Activated CD8-positive, alpha-beta memory T cell treated with anti-CD3 and anti-CD28 coated beads for 1 hour (primary cell): ENCODE data around the gene GNL1.

Experiments used
- DNase-seq, 2 donors: peaks; one replicate each; pipeline ENCODE4 v3.0.0-alpha.2; 2020; ENCODE audit warnings: low read depth in 1 of 2; ENCODE audit errors: extremely low read depth in 1 of 2

Gene GNL1

DNA sequence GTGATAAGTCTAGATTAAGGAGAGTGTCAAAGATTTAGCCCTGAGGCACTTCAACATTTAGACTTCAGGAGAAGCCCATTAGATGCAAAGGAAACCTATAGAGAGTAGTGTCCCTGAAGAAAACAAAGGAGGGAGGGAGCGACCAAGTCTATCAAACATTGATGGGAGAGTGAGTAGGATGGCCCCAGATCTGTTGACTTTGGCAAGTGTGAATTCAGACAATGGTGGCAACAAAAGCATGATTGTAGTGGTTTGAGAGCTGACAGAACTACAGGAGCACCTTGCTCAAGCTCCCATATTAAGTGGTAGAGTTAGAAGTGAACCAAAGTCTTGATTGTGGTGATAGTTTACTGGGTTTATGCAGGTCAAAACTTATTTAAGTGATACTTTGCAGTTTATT, 14.0 kb upstream of the GNL1 start:
- DNase-seq: no peak

DNA sequence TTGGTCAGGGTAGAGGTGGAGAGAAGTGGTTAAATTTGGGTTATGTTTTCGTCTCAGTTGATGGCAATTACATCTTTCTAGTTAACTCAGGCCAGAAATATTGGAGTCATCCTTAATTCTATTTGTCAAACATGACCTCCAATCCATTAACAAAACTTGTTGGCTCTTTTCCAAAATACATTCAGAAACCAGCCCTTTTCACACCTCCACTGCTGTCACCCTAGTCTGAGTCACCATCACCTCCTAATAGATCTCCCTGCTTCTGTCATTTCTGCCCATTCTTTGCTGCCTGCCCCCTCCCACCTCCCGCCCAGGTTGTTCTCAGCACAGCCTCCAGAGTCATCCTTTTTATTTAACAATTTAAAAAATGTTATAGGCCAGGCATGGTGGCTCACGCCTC, 12.0 kb upstream of the GNL1 start:
- DNase-seq: no peak

DNA sequence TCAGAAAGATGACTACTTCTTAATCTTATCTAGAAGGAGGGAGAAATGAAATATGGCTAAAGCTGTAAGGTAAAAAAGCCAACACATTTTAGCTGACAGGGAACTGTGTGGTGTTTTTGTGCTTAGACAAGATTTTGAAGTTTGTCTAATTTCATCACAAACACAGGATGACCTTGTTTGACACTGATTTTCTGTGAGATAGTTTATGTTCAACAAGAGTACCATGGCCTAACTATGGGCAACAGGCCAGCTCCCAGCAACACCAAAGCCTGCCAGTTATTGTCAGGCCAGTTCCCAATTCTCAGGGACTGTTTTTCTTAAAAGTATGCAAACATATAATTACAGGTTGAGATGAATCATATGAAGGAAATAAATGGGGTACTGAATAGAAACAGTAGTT, 9.5 kb upstream of the GNL1 start:
- DNase-seq: no peak

DNA sequence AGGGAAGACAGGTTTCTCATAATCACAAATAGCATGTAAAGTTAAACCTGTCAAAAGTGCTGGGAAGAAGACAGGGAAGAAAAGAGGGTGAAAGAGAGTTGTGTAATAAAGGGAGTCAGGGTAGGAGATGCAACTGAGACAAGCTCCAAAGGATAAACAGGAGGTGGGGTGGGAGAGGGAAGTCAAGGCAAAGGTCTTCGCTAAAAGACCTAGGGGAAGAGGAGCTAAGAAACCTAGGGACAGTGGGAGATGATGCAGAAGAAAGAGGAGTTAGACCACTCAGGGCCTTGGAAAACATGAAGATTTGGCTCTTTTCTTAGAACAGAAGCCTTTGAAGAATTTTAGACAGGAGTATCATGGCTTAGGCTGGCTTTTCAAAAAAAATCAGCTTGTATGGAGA, 7.8 kb upstream of the GNL1 start:
- DNase-seq: no peak

DNA sequence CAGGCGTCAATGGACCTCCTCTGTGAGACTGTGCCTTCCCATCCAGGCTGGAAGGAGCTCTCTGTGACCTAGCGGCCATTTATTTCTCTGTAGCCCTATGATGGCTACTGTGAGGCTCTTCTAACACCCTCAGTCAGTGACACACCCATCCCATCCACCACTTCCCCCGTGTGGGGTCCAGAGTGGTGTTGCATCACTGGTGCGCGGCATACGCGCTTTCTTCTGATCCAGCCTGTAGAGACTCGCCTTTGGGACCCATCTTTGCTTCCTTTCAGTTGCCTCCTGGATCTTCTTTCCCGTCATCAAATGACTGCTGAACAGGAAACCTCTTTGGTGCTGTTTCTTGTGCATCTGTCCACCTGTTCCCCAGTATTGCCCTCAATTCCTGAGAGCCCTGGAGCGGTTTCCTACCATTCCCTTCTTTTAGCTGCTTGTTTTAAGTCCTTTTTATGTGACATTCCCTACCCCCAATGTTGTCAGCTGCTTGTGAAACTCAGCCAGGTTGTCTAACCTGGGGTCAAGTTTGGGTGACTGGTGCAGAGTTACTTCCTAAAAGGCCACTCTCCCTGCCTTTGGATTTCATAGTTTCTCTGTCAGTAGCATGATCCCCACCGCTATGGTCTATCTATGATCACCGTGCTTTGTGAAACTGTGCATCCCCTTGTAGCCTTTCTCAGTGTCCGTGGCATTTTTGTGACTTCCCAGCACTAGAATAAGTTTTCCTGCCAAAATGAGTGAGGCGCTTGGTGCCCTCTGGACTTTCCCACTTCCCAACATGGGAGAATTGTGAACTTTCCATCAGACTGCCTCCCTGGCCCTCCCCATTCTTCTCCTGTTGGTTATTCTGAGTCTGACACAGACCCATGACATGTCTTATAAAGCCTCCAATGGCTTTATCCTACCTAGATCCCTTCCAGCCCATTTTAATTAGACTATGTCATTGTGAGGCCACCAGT, 6.5 kb upstream of the GNL1 start:
- no peak for DNase-seq

DNA sequence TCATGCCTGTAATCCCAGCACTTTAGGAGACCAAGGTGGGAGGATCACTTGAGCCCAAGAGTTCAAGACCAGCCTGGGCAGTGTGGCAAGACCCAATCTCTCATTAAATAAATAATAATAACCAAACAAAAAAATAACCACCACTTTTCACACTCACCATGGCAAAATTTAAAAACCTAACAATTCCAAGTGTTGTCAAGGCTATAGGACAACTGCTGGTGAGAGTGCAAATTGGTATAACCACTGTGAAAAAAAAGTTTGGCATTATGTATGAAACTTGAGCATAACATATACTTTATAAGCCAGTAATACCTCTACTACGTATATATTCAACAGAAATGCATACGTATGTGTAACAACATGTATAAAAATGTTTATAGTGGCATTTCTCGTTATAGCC, 4.6 kb upstream of the GNL1 start:
- DNase-seq: no peak

DNA sequence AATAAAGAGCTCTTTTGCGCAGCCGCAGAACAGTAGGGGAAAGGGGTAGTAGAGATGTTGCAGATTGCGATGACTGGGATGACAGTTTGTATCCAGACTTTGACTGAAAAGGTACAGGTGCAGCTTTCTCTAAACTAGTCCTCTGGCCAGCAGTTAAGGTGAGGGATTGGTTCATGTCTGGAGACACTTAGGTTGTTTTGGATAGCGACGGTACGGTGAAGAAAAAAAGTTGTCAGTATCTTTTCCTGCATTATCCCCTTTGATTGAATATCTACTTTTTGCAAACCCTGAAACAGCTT, 1.3 kb upstream of the GNL1 start:
- no peak for DNase-seq

DNA sequence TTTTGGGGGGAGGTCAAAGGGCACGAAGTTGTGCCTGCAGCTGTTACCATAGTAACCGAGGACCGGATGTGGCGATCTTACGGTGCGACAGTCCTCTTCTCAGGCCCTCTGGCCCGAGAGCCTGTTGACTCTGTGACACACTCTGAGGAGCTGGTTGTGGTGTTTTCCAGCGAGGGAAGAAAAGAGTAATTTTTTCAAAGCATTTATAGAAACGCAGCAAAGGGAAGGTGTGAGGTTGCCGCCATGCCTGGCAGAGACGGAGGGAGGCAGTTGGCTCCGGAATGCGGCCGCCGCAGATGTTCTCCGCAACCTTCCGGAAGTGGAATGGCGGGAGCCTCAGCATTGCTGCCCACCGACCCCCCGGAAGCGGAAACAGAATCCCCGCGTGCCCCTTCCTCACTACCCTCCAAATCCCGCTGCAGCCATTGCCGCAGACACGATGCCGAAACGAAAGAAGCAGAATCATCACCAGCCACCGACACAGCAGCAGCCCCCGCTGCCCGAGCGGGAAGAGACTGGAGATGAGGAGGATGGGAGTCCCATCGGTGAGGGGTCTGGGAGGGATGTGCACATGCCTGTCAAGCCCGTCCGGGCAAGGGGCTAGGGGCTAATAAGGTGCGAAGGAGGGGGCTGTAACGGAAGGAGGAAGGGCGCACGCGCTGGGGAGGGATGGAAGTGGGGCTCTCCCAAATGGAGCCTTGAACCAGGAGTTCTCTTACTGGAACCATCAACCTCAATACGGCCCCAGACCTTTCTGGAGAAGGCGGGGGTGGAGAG, 805 bp upstream of the GNL1 start, which contains the start of gene PRR3:
Gene PRR3 (plus strand): TSS at position 390 of the 777 bp plus-strand sequence. CDS start 50 bp downstream, at position 440.
- peak; percentile 61 to 67 for DNase-seq

DNA sequence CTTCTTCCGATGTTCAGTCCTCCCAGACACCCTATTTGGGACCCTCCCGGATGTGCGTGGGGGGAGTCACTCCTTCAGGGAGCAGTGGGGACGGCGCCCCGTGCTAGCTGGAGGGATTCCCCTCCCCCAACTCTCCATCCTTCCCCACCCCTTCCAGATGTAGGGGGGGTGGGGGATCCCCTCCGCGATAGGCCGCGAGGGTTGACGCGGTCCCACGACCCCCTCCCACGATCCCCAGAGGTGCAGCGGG, 548 bp downstream of the GNL1 start:
- no peak for DNase-seq

DNA sequence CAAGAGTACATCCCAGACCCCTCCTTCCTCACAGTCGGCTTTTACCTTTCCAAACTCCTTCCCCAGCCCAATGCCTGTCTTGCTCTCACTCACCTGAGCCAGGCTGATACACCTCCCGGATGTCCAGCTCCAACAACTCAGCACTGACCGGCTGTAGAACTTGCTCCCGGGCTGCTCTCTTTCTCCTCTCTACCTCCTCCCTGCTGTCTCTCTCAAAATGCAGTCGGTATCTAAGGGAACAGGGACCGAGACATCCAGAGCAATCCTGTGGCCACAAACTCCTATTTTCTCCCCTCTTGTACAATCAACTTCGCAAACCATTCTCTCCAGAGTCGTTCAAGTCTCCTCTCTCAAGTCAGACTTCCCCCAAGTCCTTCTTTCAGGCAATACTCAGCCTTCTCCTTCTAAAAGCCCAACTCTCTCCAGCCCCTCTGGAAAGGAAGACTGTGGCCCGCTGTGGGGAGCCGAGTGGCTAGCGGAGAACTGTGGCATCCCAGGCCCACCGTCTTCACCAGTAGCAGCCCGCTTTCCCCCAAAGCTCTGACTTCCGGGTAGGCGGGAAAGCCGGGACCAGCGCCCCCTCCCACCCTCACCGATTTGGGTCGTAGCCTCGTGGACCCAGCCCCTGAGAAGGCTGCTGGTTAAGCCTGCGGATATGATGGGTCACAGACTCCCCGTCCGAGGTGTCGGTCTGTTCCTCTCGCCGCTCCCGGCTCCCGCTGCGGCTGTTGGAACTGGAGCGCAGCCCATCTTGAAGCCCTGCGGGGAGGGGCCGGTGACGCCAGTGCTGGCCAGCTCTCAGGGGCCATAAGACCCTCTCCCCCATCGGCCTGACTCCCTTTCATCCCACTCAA, 1.1 kb downstream of the GNL1 start:
- no peak for DNase-seq

DNA sequence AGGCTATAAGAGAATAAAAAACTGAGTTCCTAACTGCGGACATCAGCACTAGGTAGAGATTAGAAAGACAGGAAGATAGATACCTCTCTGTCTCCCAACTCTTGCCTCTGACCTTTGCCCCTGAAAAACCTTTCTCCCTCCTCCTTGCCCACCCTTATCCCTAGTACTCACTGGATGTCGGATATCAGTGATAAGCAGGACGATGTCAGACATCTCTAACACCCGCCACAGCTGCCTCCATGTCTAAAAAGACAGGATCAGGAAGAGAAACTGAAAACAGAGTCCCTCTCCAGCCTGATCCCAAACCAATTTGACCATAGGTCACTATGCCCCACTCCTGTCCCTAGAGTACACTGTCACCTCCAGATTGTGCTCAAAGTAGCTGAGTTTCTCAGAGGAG, 1.9 kb downstream of the GNL1 start:
- no peak for DNase-seq

DNA sequence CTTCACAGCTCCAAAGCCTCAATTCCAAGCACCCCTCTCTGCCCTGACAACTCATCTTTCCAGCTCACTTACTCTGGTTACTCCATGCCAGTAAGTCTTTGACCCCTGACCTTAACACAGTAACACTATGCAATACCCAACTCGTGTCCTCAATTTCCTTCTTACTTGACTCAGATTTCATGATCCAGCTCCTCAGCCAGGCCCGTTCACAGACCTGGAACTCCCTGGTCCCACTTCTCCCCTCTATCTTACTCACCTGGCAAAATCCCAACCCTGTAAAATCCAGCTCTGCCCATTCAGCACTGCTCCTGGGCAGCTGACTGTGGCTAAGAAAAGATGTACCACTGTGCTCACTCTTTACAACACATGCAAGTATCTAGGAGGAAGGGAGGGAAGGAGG, 7.9 kb downstream of the GNL1 start:
- no peak for DNase-seq

DNA sequence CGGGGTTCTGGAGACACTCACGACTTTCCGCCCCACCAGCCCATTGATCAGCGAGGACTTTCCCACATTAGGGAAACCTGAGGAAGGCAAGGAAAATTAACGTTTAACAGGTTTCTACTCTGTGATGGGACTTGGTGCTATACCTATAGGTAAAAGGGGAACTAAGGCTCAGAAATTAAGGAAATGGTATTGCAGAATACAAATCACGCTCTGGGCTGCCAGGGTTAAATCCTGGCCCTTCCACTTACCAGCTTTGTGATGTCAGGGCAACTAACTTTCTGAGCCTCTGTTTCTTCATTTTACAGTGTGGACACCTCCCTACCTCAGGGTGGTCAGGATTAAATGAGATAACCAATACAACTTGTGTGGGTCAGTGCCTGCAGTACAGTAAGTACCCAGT, 8.8 kb downstream of the GNL1 start:
- no peak for DNase-seq

DNA sequence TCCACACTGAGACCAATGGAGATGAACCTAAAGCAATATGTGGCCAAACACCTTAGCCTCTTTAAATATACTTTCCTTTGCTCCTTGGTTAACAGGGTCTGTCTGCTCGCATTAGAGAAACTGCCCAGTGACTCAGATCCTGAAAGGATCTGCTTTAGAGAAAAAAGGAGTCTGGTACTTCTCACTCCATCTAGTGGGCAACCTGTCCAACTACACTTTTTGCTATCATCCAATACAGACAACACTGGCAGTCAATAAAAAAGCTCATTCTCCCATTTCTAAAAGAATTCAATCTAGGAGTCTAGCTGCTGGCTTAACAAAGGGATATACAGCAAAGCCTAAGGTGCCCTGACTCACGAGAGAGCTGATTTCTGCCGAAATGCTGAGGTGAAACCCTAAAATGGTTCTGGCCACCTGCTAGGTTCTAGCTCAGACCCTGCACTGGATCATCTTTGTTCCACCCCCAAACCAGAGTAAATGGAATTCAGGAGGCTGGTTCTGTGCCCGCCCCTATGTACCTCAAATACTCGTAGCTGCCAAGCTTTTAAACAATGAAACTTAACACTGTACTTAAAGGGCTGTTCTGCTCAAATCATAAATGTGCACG, 11.5 kb downstream of the GNL1 start:
- no peak for DNase-seq

DNA sequence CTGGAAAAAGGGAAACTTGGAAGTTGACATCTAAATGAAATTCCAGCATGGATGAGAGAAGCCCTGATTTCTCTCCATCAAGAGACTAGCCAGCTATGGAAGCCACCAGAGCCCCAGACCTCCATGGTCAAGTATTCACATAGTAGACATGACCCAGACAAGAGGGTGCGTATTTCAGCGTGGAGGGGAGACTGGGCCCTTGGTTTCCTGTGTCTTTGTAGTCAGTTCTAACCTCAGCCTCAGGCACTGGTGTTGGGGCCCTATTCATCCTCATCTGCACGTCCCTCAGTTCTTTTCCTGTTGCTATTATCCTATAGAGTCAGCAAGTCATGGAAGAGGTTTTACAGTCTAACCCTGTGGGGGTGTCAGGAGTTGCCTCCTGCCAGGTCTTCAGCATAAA, 12.5 kb downstream of the GNL1 start:
- DNase-seq: no peak

DNA sequence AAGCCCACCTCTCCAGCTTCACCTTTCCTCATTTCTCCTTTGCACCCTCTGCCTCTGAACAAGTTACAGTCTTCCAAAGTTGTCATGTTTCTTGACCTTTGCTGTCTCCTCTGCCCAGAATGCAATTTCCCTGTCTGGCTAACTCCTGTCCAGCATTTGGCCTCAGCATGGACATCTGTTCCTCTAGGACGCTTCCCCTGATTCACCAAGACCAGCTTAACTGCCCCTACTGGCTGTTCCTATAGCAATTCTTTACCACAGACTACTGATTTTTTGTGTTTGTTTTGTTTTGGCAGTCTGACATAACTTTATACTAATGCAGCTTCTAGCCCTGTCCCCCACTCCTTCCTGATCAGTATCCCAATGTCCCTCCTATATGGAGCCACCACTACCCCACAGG, 13.4 kb downstream of the GNL1 start:
- no peak for DNase-seq

DNA sequence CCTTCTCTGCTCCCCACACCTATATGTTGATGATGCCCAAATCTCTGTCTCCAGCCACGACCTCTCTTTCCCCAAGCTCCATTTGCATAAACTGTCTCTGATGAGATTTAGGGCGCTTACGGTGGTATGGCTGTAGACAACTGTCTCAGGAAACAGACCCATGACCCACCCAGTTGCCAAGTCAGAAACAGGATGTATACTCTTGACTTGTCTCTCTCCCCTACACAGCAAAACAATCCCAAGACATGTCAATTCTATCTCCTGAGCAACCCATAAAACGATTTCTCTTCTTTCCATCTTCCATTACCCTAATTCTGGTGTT, 13.9 kb downstream of the GNL1 start:
- DNase-seq: no peak

DNA sequence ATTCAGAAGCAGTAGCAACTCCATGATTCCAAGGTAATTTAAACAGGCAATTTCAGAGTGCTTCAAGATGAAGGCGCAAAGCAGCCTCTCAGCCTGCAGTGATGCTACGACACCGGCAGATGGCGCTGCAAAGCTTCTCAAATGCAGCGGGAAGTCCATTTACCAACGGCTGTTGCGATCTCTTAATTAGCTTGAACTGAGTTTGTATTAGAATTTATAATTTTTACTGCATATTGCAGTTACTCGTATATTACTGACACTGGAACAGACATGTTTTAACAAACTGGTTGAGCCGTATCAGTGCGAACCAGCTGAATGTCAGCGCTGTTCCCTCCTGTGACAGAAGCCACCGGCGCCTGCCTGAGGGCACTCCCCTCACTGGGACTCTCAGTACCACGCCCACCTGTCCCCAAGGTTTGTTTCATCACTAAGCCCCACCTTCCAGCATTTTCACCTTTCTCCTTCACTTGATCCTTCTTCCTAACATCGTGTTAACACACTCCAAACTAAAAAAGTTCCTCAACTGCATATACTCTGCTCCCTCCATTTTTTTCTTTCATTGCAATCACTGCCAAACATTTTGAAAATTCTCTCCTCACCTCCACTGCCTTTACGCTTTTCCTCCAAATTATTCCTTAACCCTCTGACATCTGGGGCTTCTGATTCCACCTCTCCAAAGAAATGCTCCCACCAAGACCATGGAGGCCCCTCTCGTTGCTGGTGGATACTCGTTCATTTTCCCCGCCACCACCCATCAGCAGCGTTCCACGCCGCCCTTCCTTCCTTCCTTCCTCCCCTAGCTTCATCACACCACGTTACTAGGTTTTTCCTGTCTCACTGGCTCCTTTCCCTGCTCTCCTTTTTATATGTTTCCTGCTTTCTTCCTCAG, 14.5 kb downstream of the GNL1 start:
- peak; percentile 51 to 68 for DNase-seq

DNA sequence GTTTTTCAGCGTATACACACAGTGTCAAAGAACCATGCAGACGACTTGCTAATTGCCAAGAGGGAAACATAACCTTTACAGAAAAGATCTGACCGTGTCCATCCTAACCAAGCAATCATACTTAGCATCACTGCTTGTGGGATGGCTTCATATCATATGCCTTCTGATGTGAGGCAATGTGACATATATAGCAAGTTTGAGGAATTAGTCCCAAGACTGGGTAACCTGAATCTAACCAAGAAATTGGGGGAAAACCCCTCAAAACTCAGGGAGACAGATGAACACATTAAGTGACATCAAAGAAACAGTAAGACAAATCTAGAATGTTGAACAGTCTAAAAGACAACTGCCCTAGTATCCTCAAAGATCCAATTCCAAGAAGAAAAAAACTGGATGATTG, 18.4 kb downstream of the GNL1 start:
- DNase-seq: no peak
